ENCODE measurements around the gene CREG2.

Gene CREG2

GRCh38 chr2:101305035-101305434, 82.3 kb downstream of the CREG2 start:
- DNase-seq: no peak

GRCh38 chr2:101303688-101304087, 83.6 kb downstream of the CREG2 start:
- no peak for DNase-seq

DNA sequence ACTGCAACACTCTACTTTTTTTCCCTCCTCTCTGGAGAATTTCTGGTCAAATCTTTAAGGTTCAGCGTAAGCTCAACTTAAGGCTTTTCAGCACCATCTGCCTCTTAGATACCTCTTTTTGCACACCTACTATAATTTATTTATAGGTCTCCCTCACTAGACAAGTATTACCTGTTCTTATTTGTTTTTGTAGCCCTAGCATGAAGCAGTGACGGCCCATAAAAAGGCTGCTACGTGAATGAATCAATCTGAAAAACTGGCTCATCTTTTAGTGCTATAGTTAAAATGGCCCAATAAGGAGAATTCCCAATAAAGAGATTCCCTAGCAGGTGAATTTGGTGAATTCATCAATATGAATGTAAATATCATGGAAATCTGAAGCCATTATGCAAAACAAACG, 85.3 kb downstream of the CREG2 start:
- no peak for DNase-seq

GRCh38 chr2:101300836-101301235, 86.5 kb downstream of the CREG2 start:
- no peak for DNase-seq

DNA sequence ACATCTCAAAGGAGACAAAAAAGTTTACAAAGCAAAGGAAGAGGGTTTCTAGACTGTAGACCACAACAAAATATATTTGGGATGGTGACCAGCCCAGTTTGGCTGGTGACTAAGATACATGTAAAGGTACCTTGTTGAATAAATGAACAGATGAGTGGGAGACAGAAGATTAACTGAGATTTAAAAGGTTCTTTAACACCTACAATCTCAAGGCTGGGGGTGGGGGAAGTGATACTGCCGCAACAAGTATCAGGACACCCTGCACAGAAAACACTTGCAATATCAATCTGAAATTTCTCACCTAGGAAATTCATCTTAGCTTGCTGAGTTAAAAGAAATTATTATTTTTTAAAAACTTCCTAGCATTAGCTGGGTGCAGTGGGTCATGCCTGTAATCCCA, 87.1 kb downstream of the CREG2 start:
- no peak for DNase-seq

DNA sequence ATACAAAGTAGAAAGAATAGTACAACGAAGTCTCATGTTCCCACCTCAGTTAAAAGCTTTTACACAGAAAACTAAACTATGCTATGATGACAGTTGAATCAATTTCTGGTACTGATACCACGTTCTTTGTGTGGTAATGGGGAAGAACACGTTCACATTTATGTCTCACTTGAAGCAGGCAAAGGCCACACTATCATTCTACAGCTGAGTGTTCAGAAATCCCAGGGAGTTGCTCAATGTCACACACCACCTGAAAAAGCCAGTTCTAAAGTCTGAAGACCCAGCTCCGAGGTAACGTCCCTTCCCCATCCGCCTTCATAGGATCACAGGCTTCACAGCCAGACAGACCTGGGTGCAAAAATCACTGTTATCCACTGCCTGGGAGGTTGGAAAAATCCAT, 87.7 kb downstream of the CREG2 start:
- no peak for DNase-seq

- no peak for DNase-seq
Measured at GRCh38 chr2:101297383-101297782, 89.9 kb downstream of the CREG2 start.

- DNase-seq: no peak
Measured at GRCh38 chr2:101296371-101296770, 90.9 kb downstream of the CREG2 start.

DNA sequence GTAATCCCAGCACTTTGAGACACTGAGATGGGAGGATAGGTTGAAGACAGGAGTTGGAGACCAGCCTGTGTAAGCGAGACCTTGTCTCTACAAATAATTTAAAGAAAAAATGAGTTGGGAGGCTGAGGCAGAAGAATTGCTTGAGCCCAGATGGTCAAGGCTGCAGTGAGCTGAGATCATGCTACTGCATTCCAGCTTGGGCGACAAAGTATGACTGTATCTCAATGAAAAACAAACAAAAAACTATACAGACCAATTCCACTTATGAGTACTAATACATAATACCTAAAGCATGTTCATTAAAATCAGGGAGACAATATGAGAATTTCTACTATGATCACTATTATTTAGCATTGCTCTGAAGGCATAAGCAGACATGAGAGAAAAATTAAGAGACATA, 91.4 kb downstream of the CREG2 start:
- DNase-seq: no peak

All from NK-92 treated with Interleukin-12 subunit alpha and Interleukin-12 subunit beta, amount 100 ng/mL, for 24 hours (cell line).